GM12878 (cell line): ENCODE data around the gene ABL1. TPM values are rescaled to one million over a fixed set of nuclear protein-coding genes. Genes with fewer than 3 reads are reported as not detected.

Source experiments
- ATAC-seq: fragments of 200-7000 bp; cut with Tn5 transposase; 3 replicates; pipeline ENCODE4 v1.9.1; 2020; ENCODE audit warnings: mild to moderate bottlenecking, moderate library complexity
- BruUV-seq: library from RNA; stranded (reverse); fragments of 400-500 nt; replicated peaks from 2 replicates; lab custom pipeline; 2021; lab: Mats Ljungman, UMichigan
- CTCF ChIA-PET: fragments of 300-600 bp; sonication (Branson Sonifier 250); formaldehyde crosslinking; extraction: SDS; loops from one replicate; lab custom pipeline; 2021; ENCODE audit warnings: inconsistent platforms; lab: Yijun Ruan, JAX
- POLR2A ChIA-PET: fragments of 350-600 bp; formaldehyde crosslinking; extraction: SDS; loops from one replicate; lab custom pipeline; 2021; ENCODE audit warnings: inconsistent platforms; lab: Charles Lee
- RAD21 ChIA-PET: fragments of 300-600 bp; sonication (Branson Sonifier 250); formaldehyde crosslinking; loops from one replicate; lab custom pipeline; 2023; ENCODE audit warnings: antibody characterized with exemption; ENCODE audit not compliant: unreplicated experiment; lab: Charles Lee
- SMC1A ChIA-PET: fragments of 300-600 bp; sonication (Branson Sonifier 250); formaldehyde crosslinking; loops from one replicate; lab custom pipeline; 2023; ENCODE audit not compliant: unreplicated experiment, uncharacterized antibody; lab: Charles Lee
- DNase-seq: peaks from one replicate; pipeline ENCODE4 v3.0.0-alpha.2; 2011; ENCODE audit warnings: low read depth, low spot score
- FAIRE-seq: peaks from 3 replicates; lab custom pipeline; 2011; peaks lifted over from hg19 to GRCh38; lab: Jason Lieb, UNC
- H2AFZ ChIP-seq: 2 replicates; pipeline ENCODE4 v1.6.0; 2011; ENCODE audit warnings: low read depth, low read length, control low read depth; ENCODE audit not compliant: control insufficient read depth
- H3K27ac ChIP-seq: 2 replicates; pipeline ENCODE4 v1.5.1; 2011; ENCODE audit warnings: control low read depth; ENCODE audit not compliant: control insufficient read depth, insufficient read depth
- H3K27me3 ChIP-seq, 2 experiments: replicated peaks in 1 of 2; 2 replicates each; pipeline versions ENCODE4 v1.6.0 to v1.6.1; 2011; ENCODE audit warnings: low read length in 1 of 2; ENCODE audit not compliant: control insufficient read depth in 2 of 2, insufficient read depth in 2 of 2
- H3K36me3 ChIP-seq, 2 experiments: 2 replicates each; pipeline ENCODE4 v1.5.1; 2011; ENCODE audit warnings: low read length in 1 of 2; ENCODE audit not compliant: control insufficient read depth in 2 of 2, insufficient read depth in 2 of 2
- H3K4me1 ChIP-seq: 2 replicates; pipeline ENCODE4 v1.6.1; 2011; ENCODE audit warnings: mild to moderate bottlenecking, low read length, moderate library complexity, mixed read lengths; ENCODE audit not compliant: control insufficient read depth, insufficient read depth
- H3K4me2 ChIP-seq: 2 replicates; pipeline ENCODE4 v1.6.0; 2011; ENCODE audit warnings: control low read depth; ENCODE audit not compliant: control insufficient read depth, insufficient read depth
- H3K4me3 ChIP-seq: fragments of 200-600 bp; sonication (generic); 2 replicates; pipeline ENCODE4 v1.5.1; 2016
- H3K79me2 ChIP-seq: 2 replicates; pipeline ENCODE4 v1.6.0; 2011; ENCODE audit warnings: low read length; ENCODE audit not compliant: control insufficient read depth, insufficient read depth
- H3K9ac ChIP-seq: 2 replicates; pipeline ENCODE4 v1.8.0; 2011; ENCODE audit warnings: low read length, control low read depth, mixed read lengths; ENCODE audit not compliant: control insufficient read depth, insufficient read depth
- H3K9me3 ChIP-seq: replicated peaks from 3 replicates; pipeline ENCODE4 v1.5.1; 2011; ENCODE audit warnings: mild to moderate bottlenecking, low read length; ENCODE audit not compliant: control insufficient read depth, insufficient read depth
- H4K20me1 ChIP-seq: 2 replicates; pipeline ENCODE4 v1.6.0; 2011; ENCODE audit not compliant: control insufficient read depth, insufficient read depth
- CHD4 ChIP-seq: fragments of 200-600 bp; sonication (generic); IDR thresholded peaks from 2 replicates; pipeline ENCODE4 v1.6.1; 2016; ENCODE audit warnings: mild to moderate bottlenecking
- DPF2 ChIP-seq: fragments of 450-650 bp; IDR thresholded peaks from 2 replicates; pipeline ENCODE4 v1.6.1; 2017; ENCODE audit warnings: mild to moderate bottlenecking
- EZH2 ChIP-seq: IDR thresholded peaks from 2 replicates; pipeline ENCODE4 v1.6.1; 2012; ENCODE audit warnings: low read depth, mild to moderate bottlenecking, control low read depth, inconsistent platforms, low read length, borderline replicate concordance; ENCODE audit not compliant: control insufficient read depth
- HDAC2 ChIP-seq: fragments of 200-600 bp; sonication (generic); IDR thresholded peaks from 2 replicates; pipeline ENCODE4 v1.6.1; 2017
- LARP7 ChIP-seq: fragments of 450-650 bp; IDR thresholded peaks from 2 replicates; pipeline ENCODE4 v1.6.1; 2017; ENCODE audit warnings: mild to moderate bottlenecking
- NFYB ChIP-seq: IDR thresholded peaks from 2 replicates; pipeline ENCODE4 v1.6.1; 2011; ENCODE audit warnings: low read depth, mild to moderate bottlenecking, low read length, improper control_type of control experiment, moderate library complexity; ENCODE audit not compliant: insufficient read depth
- RAD21 ChIP-seq: IDR thresholded peaks from 2 replicates; pipeline ENCODE4 v1.6.1; 2011; ENCODE audit warnings: mild to moderate bottlenecking, low read depth, low read length, moderate library complexity; ENCODE audit not compliant: insufficient read depth
- ZNF217 ChIP-seq: fragments of 450-650 bp; IDR thresholded peaks from 2 replicates; pipeline ENCODE4 v1.6.1; 2017; ENCODE audit warnings: antibody characterized with exemption, mild to moderate bottlenecking
- WGBS: methylation state at CpG from one replicate; pipeline ENCODE4 v1.1.6; 2016; ENCODE audit warnings: low lambda C conversion rate; ENCODE audit not compliant: insufficient replicate concordance, insufficient coverage; ENCODE audit errors: missing lambda C conversion rate; 5-methylcytosine and 5-hydroxymethylcytosine counted together
- in situ Hi-C: fragments of 300-500 bp; cut with MboI; formaldehyde crosslinking; loops from 9 replicates; pipeline ENCODE4 v1.14.3; 2018; ENCODE audit warnings: mixed read lengths
- intact Hi-C: fragments of 100-400 bp; cut with micrococcal nuclease; formaldehyde crosslinking; loops from one replicate; pipeline ENCODE4 v1.14.2; 2022; ENCODE audit not compliant: unreplicated experiment
- polyA plus RNA-seq, 11 experiments: library from polyadenylated mRNA; depleted of rRNA in 4 of 11; unstranded in 6 of 11; stranded (reverse) in 5 of 11; fragments of >200 nt; fragmentation: Nextera tagmentation in 4 of 11; fragmentation: Illumina TruSeq in 1 of 11; extraction: Ambion mirVana in 4 of 11; extraction: Trizol in 1 of 11; gene quantifications; 1 replicate in 1 of 11; 2 replicates in 10 of 11; pipeline versions ENCODE4 v1.2.1 to v1.2.3, GENCODE V29; 2011 to 2016; ENCODE audit warnings: inconsistent platforms in 2 of 11, missing spikeins in 2 of 11, low read depth in 1 of 11
- total RNA-seq, 4 experiments: library from RNA; depleted of rRNA in 3 of 4; stranded (reverse); fragments of >200 nt in 3 of 4; fragmentation: Illumina TruSeq in 1 of 4; extraction: Trizol in 1 of 4; gene quantifications; 2 replicates each; pipeline versions ENCODE4 v1.2.1 to v1.2.3, GENCODE V29; 2013 to 2021
- TF ChIP-seq, protein P1 (sequence below): fragments of 450-650 bp; formaldehyde crosslinking; IDR thresholded peaks from 2 replicates; pipeline ENCODE4 v1.5.0; 2022; ENCODE audit warnings: mild to moderate bottlenecking, missing genetic modification characterization
- TF ChIP-seq, protein P2 (sequence below): fragments of 450-650 bp; IDR thresholded peaks from 2 replicates; pipeline ENCODE4 v1.6.1; 2017; ENCODE audit warnings: mild to moderate bottlenecking, low read depth, inconsistent platforms; ENCODE audit not compliant: poor library complexity, severe bottlenecking
- TF ChIP-seq, protein P3 (sequence below): fragments of 450-650 bp; conservative IDR thresholded peaks from 2 replicates; pipeline ENCODE4 v1.6.1; 2017; ENCODE audit warnings: mild to moderate bottlenecking, moderate library complexity
- TF ChIP-seq, protein P4 (sequence below): fragments of 450-650 bp; IDR thresholded peaks from 2 replicates; pipeline ENCODE4 v1.6.1; 2017; ENCODE audit warnings: mild to moderate bottlenecking, moderate library complexity

ABL1 gene
- total and polyA plus RNA-seq, 10 of the 15 experiments (the other 5 are each of a cell fraction or from before 2014, with no cell fraction given), result 0.79 to 51.5 (median 16.3) TPM

DNA sequence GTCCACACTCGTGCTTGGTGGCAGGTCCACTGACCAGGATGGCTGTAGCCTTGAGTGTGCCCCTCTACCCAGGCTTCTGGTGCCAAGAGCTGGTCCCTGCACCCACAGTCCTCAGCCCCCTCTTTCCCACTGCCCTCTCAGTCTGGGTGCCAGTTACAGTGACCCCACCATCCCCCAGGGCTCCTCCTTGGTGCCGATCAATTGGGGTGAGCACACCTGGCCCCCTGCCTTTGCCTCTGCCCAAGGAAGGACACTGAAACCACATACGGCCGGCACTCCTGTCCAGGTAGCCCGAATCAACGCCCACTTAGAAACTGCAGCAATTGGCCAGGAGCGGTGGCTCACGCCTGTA lies 80.0 kb downstream of the ABL1 start:
- H3K27me3 ChIP-seq, result no peaks in the 10 kb centered on the region
- SMC1A ChIA-PET, result no interaction called here

More for the DNA sequence above, 80.0 kb downstream of the ABL1 start:
- intact Hi-C loops, result no loop called here
- H3K9me3 ChIP-seq, result no peaks in the 10 kb centered on the region
- FAIRE-seq (no peak), DNase-seq (no peak), ATAC-seq (no peak)
- no peak overlapping the region for H3K4me2 ChIP-seq
- no peak overlapping the region for H3K9ac ChIP-seq
- H2AFZ ChIP-seq, result no peak overlapping the region
- 32% methylated on average over 8 of the region's 8 CpGs for WGBS
- TF ChIP-seq ZNF217 (no peak), LARP7 (no peak), HDAC2 (no peak), EZH2 (no peak), CHD4 (no peak), DPF2 (no peak), RAD21 (no peak), NFYB (no peak)
- TF ChIP-seq, protein P1, sequence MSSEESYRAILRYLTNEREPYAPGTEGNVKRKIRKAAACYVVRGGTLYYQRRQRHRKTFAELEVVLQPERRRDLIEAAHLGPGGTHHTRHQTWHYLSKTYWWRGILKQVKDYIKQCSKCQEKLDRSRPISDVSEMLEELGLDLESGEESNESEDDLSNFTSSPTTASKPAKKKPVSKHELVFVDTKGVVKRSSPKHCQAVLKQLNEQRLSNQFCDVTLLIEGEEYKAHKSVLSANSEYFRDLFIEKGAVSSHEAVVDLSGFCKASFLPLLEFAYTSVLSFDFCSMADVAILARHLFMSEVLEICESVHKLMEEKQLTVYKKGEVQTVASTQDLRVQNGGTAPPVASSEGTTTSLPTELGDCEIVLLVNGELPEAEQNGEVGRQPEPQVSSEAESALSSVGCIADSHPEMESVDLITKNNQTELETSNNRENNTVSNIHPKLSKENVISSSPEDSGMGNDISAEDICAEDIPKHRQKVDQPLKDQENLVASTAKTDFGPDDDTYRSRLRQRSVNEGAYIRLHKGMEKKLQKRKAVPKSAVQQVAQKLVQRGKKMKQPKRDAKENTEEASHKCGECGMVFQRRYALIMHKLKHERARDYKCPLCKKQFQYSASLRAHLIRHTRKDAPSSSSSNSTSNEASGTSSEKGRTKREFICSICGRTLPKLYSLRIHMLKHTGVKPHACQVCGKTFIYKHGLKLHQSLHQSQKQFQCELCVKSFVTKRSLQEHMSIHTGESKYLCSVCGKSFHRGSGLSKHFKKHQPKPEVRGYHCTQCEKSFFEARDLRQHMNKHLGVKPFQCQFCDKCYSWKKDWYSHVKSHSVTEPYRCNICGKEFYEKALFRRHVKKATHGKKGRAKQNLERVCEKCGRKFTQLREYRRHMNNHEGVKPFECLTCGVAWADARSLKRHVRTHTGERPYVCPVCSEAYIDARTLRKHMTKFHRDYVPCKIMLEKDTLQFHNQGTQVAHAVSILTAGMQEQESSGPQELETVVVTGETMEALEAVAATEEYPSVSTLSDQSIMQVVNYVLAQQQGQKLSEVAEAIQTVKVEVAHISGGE (CRISPR knock-in tag), result no peak
- TF ChIP-seq, protein P2, sequence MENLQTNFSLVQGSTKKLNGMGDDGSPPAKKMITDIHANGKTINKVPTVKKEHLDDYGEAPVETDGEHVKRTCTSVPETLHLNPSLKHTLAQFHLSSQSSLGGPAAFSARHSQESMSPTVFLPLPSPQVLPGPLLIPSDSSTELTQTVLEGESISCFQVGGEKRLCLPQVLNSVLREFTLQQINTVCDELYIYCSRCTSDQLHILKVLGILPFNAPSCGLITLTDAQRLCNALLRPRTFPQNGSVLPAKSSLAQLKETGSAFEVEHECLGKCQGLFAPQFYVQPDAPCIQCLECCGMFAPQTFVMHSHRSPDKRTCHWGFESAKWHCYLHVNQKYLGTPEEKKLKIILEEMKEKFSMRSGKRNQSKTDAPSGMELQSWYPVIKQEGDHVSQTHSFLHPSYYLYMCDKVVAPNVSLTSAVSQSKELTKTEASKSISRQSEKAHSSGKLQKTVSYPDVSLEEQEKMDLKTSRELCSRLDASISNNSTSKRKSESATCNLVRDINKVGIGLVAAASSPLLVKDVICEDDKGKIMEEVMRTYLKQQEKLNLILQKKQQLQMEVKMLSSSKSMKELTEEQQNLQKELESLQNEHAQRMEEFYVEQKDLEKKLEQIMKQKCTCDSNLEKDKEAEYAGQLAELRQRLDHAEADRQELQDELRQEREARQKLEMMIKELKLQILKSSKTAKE, result no peak
- TF ChIP-seq, protein P3, sequence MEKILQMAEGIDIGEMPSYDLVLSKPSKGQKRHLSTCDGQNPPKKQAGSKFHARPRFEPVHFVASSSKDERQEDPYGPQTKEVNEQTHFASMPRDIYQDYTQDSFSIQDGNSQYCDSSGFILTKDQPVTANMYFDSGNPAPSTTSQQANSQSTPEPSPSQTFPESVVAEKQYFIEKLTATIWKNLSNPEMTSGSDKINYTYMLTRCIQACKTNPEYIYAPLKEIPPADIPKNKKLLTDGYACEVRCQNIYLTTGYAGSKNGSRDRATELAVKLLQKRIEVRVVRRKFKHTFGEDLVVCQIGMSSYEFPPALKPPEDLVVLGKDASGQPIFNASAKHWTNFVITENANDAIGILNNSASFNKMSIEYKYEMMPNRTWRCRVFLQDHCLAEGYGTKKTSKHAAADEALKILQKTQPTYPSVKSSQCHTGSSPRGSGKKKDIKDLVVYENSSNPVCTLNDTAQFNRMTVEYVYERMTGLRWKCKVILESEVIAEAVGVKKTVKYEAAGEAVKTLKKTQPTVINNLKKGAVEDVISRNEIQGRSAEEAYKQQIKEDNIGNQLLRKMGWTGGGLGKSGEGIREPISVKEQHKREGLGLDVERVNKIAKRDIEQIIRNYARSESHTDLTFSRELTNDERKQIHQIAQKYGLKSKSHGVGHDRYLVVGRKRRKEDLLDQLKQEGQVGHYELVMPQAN, result no peak
- TF ChIP-seq, protein P4, sequence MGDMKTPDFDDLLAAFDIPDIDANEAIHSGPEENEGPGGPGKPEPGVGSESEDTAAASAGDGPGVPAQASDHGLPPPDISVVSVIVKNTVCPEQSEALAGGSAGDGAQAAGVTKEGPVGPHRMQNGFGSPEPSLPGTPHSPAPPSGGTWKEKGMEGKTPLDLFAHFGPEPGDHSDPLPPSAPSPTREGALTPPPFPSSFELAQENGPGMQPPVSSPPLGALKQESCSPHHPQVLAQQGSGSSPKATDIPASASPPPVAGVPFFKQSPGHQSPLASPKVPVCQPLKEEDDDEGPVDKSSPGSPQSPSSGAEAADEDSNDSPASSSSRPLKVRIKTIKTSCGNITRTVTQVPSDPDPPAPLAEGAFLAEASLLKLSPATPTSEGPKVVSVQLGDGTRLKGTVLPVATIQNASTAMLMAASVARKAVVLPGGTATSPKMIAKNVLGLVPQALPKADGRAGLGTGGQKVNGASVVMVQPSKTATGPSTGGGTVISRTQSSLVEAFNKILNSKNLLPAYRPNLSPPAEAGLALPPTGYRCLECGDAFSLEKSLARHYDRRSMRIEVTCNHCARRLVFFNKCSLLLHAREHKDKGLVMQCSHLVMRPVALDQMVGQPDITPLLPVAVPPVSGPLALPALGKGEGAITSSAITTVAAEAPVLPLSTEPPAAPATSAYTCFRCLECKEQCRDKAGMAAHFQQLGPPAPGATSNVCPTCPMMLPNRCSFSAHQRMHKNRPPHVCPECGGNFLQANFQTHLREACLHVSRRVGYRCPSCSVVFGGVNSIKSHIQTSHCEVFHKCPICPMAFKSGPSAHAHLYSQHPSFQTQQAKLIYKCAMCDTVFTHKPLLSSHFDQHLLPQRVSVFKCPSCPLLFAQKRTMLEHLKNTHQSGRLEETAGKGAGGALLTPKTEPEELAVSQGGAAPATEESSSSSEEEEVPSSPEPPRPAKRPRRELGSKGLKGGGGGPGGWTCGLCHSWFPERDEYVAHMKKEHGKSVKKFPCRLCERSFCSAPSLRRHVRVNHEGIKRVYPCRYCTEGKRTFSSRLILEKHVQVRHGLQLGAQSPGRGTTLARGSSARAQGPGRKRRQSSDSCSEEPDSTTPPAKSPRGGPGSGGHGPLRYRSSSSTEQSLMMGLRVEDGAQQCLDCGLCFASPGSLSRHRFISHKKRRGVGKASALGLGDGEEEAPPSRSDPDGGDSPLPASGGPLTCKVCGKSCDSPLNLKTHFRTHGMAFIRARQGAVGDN, result no peak
- no peaks in the 10 kb centered on the region for H3K36me3 ChIP-seq
- RAD21 ChIA-PET, result interaction anchor here (0.6 kb wide), 1 partner anchor 342 kb away, joined by 3 read pairs; no protein-coding TSS in a partner anchor
- CTCF ChIA-PET, result interaction anchor here (0.7 kb wide), 1 partner anchor 216 kb away, joined by 3 read pairs; no protein-coding TSS in a partner anchor
- H3K4me3 ChIP-seq, result no peak overlapping the region
- no peaks in the 10 kb centered on the region for H4K20me1 ChIP-seq
- POLR2A ChIA-PET, result no interaction called here
- no TSS peak for BruUV-seq
- no peaks in the 10 kb centered on the region for H3K79me2 ChIP-seq
- H3K4me1 ChIP-seq, result no peaks in the 10 kb centered on the region
- in situ Hi-C loops, result no loop called here
- no peak overlapping the region for H3K27ac ChIP-seq
